Measurements from ENCODE around the gene DCDC2.
"Not testable (repeated sequence)": the region's sequence is repeated elsewhere in the genome, so short reads cannot be mapped to it uniquely, and the experiment has no call there.

Gene DCDC2

GRCh38 chr6:24231438-24231977 lies 126.4 kb downstream of the DCDC2 start:
- DNase-seq (ENCODE audit: low spot score in 2 of 2) (no peak), ATAC-seq (no peak)
- Mint-ChIP-seq H3K4me1 (no peaks in the 10 kb centered on the region), H3K27ac (no peak overlapping the region), H3K9me3 (no peaks in the 10 kb centered on the region), H3K4me3 (no peak overlapping the region), H3K36me3 (no peaks in the 10 kb centered on the region)

- DNase-seq (ENCODE audit: low spot score in 2 of 2) (no peak), ATAC-seq (no peak)
- Mint-ChIP-seq H3K4me1 (no peaks in the 10 kb centered on the region), H3K9me3 (no peaks in the 10 kb centered on the region), H3K36me3 (no peaks in the 10 kb centered on the region), H3K4me3 (no peak overlapping the region), H3K27ac (no peak overlapping the region)
Observed at GRCh38 chr6:24229696-24230405, 128.0 kb downstream of the DCDC2 start.

- H3K27ac Mint-ChIP-seq = no peak overlapping the region
- H3K9me3 Mint-ChIP-seq = no peaks in the 10 kb centered on the region
- no peak overlapping the region for H3K4me3 Mint-ChIP-seq
- DNase-seq (ENCODE audit: low spot score in 2 of 2) (no peak), ATAC-seq (peak; percentile 81)
- H3K4me1 Mint-ChIP-seq = no peaks in the 10 kb centered on the region
- H3K36me3 Mint-ChIP-seq = no peaks in the 10 kb centered on the region
Observed at GRCh38 chr6:24228681-24229255, 129.1 kb downstream of the DCDC2 start.

GRCh38 chr6:24228123-24228522 lies 129.7 kb downstream of the DCDC2 start:
- no peak overlapping the region for H3K4me3 Mint-ChIP-seq
- no peak for DNase-seq (ENCODE audit: low spot score in 2 of 2)
- no peaks in the 10 kb centered on the region for H3K36me3 Mint-ChIP-seq
- H3K9me3 Mint-ChIP-seq = no peaks in the 10 kb centered on the region
- H3K4me1 Mint-ChIP-seq = no peaks in the 10 kb centered on the region
- no peak overlapping the region for H3K27ac Mint-ChIP-seq
- no peak for ATAC-seq

- Mint-ChIP-seq H3K27ac (no peak overlapping the region), H3K9me3 (no peaks in the 10 kb centered on the region), H3K4me3 (no peak overlapping the region), H3K4me1 (no peaks in the 10 kb centered on the region), H3K36me3 (no peaks in the 10 kb centered on the region)
- DNase-seq (ENCODE audit: low spot score in 2 of 2) = no peak
- no peak for ATAC-seq
Observed at GRCh38 chr6:24227556-24227955, 130.3 kb downstream of the DCDC2 start.

GRCh38 chr6:24226541-24226940 lies 131.3 kb downstream of the DCDC2 start:
- Mint-ChIP-seq H3K27ac (no peak overlapping the region), H3K9me3 (no peaks in the 10 kb centered on the region), H3K36me3 (no peaks in the 10 kb centered on the region), H3K4me1 (no peaks in the 10 kb centered on the region), H3K4me3 (no peak overlapping the region)
- DNase-seq (ENCODE audit: low spot score in 2 of 2) (no peak), ATAC-seq (no peak)

GRCh38 chr6:24225838-24226237 lies 132.0 kb downstream of the DCDC2 start:
- Mint-ChIP-seq H3K27ac (no peak overlapping the region), H3K36me3 (no peaks in the 10 kb centered on the region), H3K9me3 (no peaks in the 10 kb centered on the region), H3K4me1 (no peaks in the 10 kb centered on the region), H3K4me3 (no peak overlapping the region)
- ATAC-seq (no peak), DNase-seq (ENCODE audit: low spot score in 2 of 2) (no peak)

GRCh38 chr6:24223115-24223919 lies 134.5 kb downstream of the DCDC2 start:
- DNase-seq (ENCODE audit: low spot score in 2 of 2) (no peak), ATAC-seq (no peak)
- H3K27ac Mint-ChIP-seq = no peak overlapping the region
- no peaks in the 10 kb centered on the region for H3K9me3 Mint-ChIP-seq
- H3K4me1 Mint-ChIP-seq = no peaks in the 10 kb centered on the region
- H3K4me3 Mint-ChIP-seq = no peak overlapping the region
- H3K36me3 Mint-ChIP-seq = no peaks in the 10 kb centered on the region

- H3K4me3 Mint-ChIP-seq = no peak overlapping the region
- no peaks in the 10 kb centered on the region for H3K36me3 Mint-ChIP-seq
- DNase-seq (ENCODE audit: low spot score in 2 of 2) (no peak), ATAC-seq (no peak)
- H3K9me3 Mint-ChIP-seq = no peaks in the 10 kb centered on the region
- no peaks in the 10 kb centered on the region for H3K4me1 Mint-ChIP-seq
- no peak overlapping the region for H3K27ac Mint-ChIP-seq
Observed at GRCh38 chr6:24219670-24220069, 138.2 kb downstream of the DCDC2 start.

- no peak for ATAC-seq
- Mint-ChIP-seq H3K36me3 (no peaks in the 10 kb centered on the region), H3K9me3 (no peaks in the 10 kb centered on the region), H3K4me1 (no peaks in the 10 kb centered on the region), H3K27ac (no peak overlapping the region), H3K4me3 (no peak overlapping the region)
- DNase-seq (ENCODE audit: low spot score in 2 of 2) = no peak
Observed at GRCh38 chr6:24214984-24215383, 142.9 kb downstream of the DCDC2 start.

GRCh38 chr6:24207413-24207812 lies 150.4 kb downstream of the DCDC2 start:
- no peak overlapping the region for H3K27ac Mint-ChIP-seq
- no peaks in the 10 kb centered on the region for H3K36me3 Mint-ChIP-seq
- no peak for ATAC-seq
- H3K4me1 Mint-ChIP-seq = no peaks in the 10 kb centered on the region
- no peak overlapping the region for H3K4me3 Mint-ChIP-seq
- no peak for DNase-seq (ENCODE audit: low spot score in 2 of 2)
- no peaks in the 10 kb centered on the region for H3K9me3 Mint-ChIP-seq

- DNase-seq (ENCODE audit: low spot score in 2 of 2) = no peak
- no peak for ATAC-seq
- Mint-ChIP-seq H3K36me3 (no peaks in the 10 kb centered on the region), H3K27ac (no peak overlapping the region), H3K4me1 (no peaks in the 10 kb centered on the region), H3K4me3 (no peak overlapping the region), H3K9me3 (no peaks in the 10 kb centered on the region)
Observed at GRCh38 chr6:24205020-24205492, 152.8 kb downstream of the DCDC2 start.

GRCh38 chr6:24204113-24204512 lies 153.7 kb downstream of the DCDC2 start:
- H3K4me3 Mint-ChIP-seq; H3K9me3 Mint-ChIP-seq; DNase-seq (ENCODE audit: low spot score in 2 of 2); H3K27ac Mint-ChIP-seq; H3K4me1 Mint-ChIP-seq; H3K36me3 Mint-ChIP-seq; ATAC-seq: not testable (repeated sequence)

GRCh38 chr6:24197892-24198291 lies 160.0 kb downstream of the DCDC2 start:
- ATAC-seq (no peak), DNase-seq (ENCODE audit: low spot score in 2 of 2) (no peak)
- no peak overlapping the region for H3K4me3 Mint-ChIP-seq
- no peaks in the 10 kb centered on the region for H3K36me3 Mint-ChIP-seq
- H3K4me1 Mint-ChIP-seq = no peaks in the 10 kb centered on the region
- no peak overlapping the region for H3K27ac Mint-ChIP-seq
- no peaks in the 10 kb centered on the region for H3K9me3 Mint-ChIP-seq

GRCh38 chr6:24195836-24196597 lies 161.8 kb downstream of the DCDC2 start:
- ATAC-seq (no peak), DNase-seq (ENCODE audit: low spot score in 2 of 2) (no peak)
- H3K4me1 Mint-ChIP-seq = no peaks in the 10 kb centered on the region
- H3K36me3 Mint-ChIP-seq = no peaks in the 10 kb centered on the region
- H3K27ac Mint-ChIP-seq = no peak overlapping the region
- H3K9me3 Mint-ChIP-seq = no peaks in the 10 kb centered on the region
- no peak overlapping the region for H3K4me3 Mint-ChIP-seq

Data from stimulated activated effector memory CD8-positive, alpha-beta T cell treated with anti-CD3 and anti-CD28 coated beads, Interleukin-12 subunit alpha, Interleukin-12 subunit beta, amount 100 ng/mL, for 72 hours (primary cell).